HepG2 (cell line): Measurements from ENCODE around the gene KISS1. TPM values are rescaled to one million over a fixed set of nuclear protein-coding genes. Genes with fewer than 3 reads are reported as not detected.

Experiments
- ATAC-seq: fragments of 200-7000 bp; cut with Tn5 transposase; 3 replicates; pipeline ENCODE4 v1.9.1; 2020; ENCODE audit warnings: mild to moderate bottlenecking, moderate library complexity
- BruUV-seq: library from RNA; stranded (reverse); fragments of 400-500 nt; replicated peaks from 2 replicates; lab custom pipeline; 2021; lab: Mats Ljungman, UMichigan
- CTCF ChIA-PET: fragments of 300-600 bp; formaldehyde crosslinking; extraction: SDS; loops from one replicate; lab custom pipeline; 2021; ENCODE audit warnings: low total read pairs, inconsistent platforms, low intra/inter-chr PET ratio; lab: Yijun Ruan, JAX
- POLR2A ChIA-PET: fragments of 350-600 bp; sonication (Branson Sonifier 250); formaldehyde crosslinking; loops from one replicate; lab custom pipeline; 2020; ENCODE audit warnings: antibody characterized with exemption, inconsistent platforms; lab: Yijun Ruan, JAX
- DNase-seq: peaks from one replicate; pipeline ENCODE4 v3.0.0-alpha.2; 2015; ENCODE audit warnings: low spot score
- FAIRE-seq: peaks from 3 replicates; lab custom pipeline; 2011; peaks lifted over from hg19 to GRCh38; lab: Jason Lieb, UNC
- H2AFZ ChIP-seq: one replicate; pipeline ENCODE4 v1.6.1; 2011; ENCODE audit warnings: low read length, inconsistent platforms
- H3K27ac ChIP-seq: fragments of 300-600 bp; 3 replicates; pipeline ENCODE4 v1.8.0; 2011; ENCODE audit warnings: mixed run types, mild to moderate bottlenecking, mixed read lengths, low read length, inconsistent platforms; ENCODE audit not compliant: insufficient read depth; ENCODE audit errors: extremely low read length
- H3K27me3 ChIP-seq, 2 experiments: fragments of 200-600 bp in 1 of 2; 2 replicates in 1 of 2; 3 replicates in 1 of 2; pipeline versions ENCODE4 v1.6.0 to v1.8.0; 2011; ENCODE audit warnings: low read length in 2 of 2, mild to moderate bottlenecking in 2 of 2, moderate library complexity in 2 of 2, inconsistent platforms in 1 of 2; ENCODE audit not compliant: insufficient read depth in 2 of 2, control insufficient read depth in 1 of 2
- H3K36me3 ChIP-seq, 2 experiments: fragments of 200-600 bp in 1 of 2; replicated peaks in 1 of 2; 2 replicates in 1 of 2; 3 replicates in 1 of 2; pipeline versions ENCODE4 v1.5.1 to v1.8.0; 2011; ENCODE audit warnings: low read length in 2 of 2, inconsistent platforms in 1 of 2; ENCODE audit not compliant: insufficient read depth in 2 of 2, control insufficient read depth in 1 of 2
- H3K4me1 ChIP-seq: 2 replicates; pipeline ENCODE4 v1.5.1; 2012; ENCODE audit warnings: low read length, inconsistent platforms; ENCODE audit not compliant: insufficient read depth
- H3K4me2 ChIP-seq: 2 replicates; pipeline ENCODE4 v1.6.0; 2011; ENCODE audit warnings: low read depth, low read length, inconsistent platforms
- H3K4me3 ChIP-seq, 3 experiments: fragments of 200-600 bp in 1 of 3; sonication (generic), shearing (Covaris generic) in 1 of 3; replicated peaks in 1 of 3; 2 replicates each; pipeline ENCODE4 v1.5.1; 2011 to 2016; ENCODE audit warnings: low read length in 3 of 3, inconsistent platforms in 2 of 3, low read depth in 2 of 3, mild to moderate bottlenecking in 2 of 3, control low read depth in 1 of 3, mixed read lengths in 1 of 3; ENCODE audit not compliant: insufficient read depth in 1 of 3
- H3K79me2 ChIP-seq: one replicate; pipeline ENCODE4 v1.6.1; 2011; ENCODE audit warnings: low read length, inconsistent platforms; ENCODE audit not compliant: insufficient read depth
- H3K9ac ChIP-seq: 2 replicates; pipeline ENCODE4 v1.6.0; 2011; ENCODE audit warnings: mild to moderate bottlenecking, low read depth, low read length, inconsistent platforms; ENCODE audit not compliant: insufficient read depth
- H3K9me3 ChIP-seq: 2 replicates; pipeline ENCODE4 v1.5.1; 2012; ENCODE audit warnings: mild to moderate bottlenecking, low read length
- H4K20me1 ChIP-seq: 2 replicates; pipeline ENCODE4 v1.6.0; 2011; ENCODE audit warnings: inconsistent platforms, mild to moderate bottlenecking, low read length, moderate library complexity; ENCODE audit not compliant: insufficient read depth
- ATF7 ChIP-seq, 2 experiments: fragments of 450-650 bp in 1 of 2; sonication (generic) in 1 of 2; formaldehyde crosslinking in 1 of 2; IDR thresholded peaks; 2 replicates each; pipeline versions ENCODE4 v1.4.0 to v1.6.1; 2016 to 2020; ENCODE audit warnings: antibody characterized with exemption in 1 of 2, mild to moderate bottlenecking in 1 of 2, missing genetic modification reagents in 1 of 2
- DNMT1 ChIP-seq: sonication (generic); formaldehyde crosslinking; IDR thresholded peaks from 2 replicates; pipeline ENCODE4 v1.5.1; 2020; ENCODE audit warnings: mild to moderate bottlenecking, missing genetic modification reagents
- EP300 ChIP-seq, 3 experiments: sonication (generic) in 1 of 3; formaldehyde crosslinking in 1 of 3; IDR thresholded peaks; 2 replicates each; pipeline versions ENCODE4 v1.5.1 to v1.6.1; 2011 to 2020; ENCODE audit warnings: low read depth in 2 of 3, low read length in 2 of 3, borderline replicate concordance in 1 of 3, improper control_type of control experiment in 1 of 3, mild to moderate bottlenecking in 1 of 3, missing genetic modification reagents in 1 of 3, moderate library complexity in 1 of 3
- HMG20B ChIP-seq: conservative IDR thresholded peaks from 2 replicates; pipeline ENCODE4 v1.6.1; 2016; ENCODE audit warnings: missing genetic modification reagents, missing compliant biosample characterization
- IRF2 ChIP-seq: IDR thresholded peaks from 2 replicates; pipeline ENCODE4 v1.6.1; 2018; ENCODE audit warnings: missing genetic modification reagents, missing compliant biosample characterization
- ISL2 ChIP-seq: sonication (generic); formaldehyde crosslinking; IDR thresholded peaks from 2 replicates; pipeline ENCODE4 v1.5.0; 2020; ENCODE audit warnings: missing genetic modification reagents
- ZNF737 ChIP-seq: sonication (generic); formaldehyde crosslinking; IDR thresholded peaks from 2 replicates; pipeline ENCODE4 v1.5.0; 2020; ENCODE audit warnings: missing genetic modification reagents, mild to moderate bottlenecking, borderline replicate concordance
- ZSCAN9 ChIP-seq: IDR thresholded peaks from 2 replicates; pipeline ENCODE4 v1.6.1; 2016; ENCODE audit warnings: borderline replicate concordance
- WGBS: methylation state at CpG from one replicate; pipeline ENCODE4 v1.1.6; 2017; ENCODE audit warnings: low lambda C conversion rate; 5-methylcytosine and 5-hydroxymethylcytosine counted together
- in situ Hi-C: cut with HindIII; loops from 2 replicates; pipeline ENCODE4 v1.10.0; 2017; ENCODE audit warnings: low pct_unique_long_range_greater_than_20kb; ENCODE audit not compliant: extremely low pct_ligation_motif_present
- intact Hi-C: fragments of 100-400 bp; cut with micrococcal nuclease; formaldehyde crosslinking; loops from one replicate; pipeline ENCODE4 v1.10.0; 2022; ENCODE audit not compliant: unreplicated experiment
- polyA plus RNA-seq, 8 experiments: library from polyadenylated mRNA; depleted of rRNA in 3 of 8; stranded (reverse) in 7 of 8; unstranded in 1 of 8; fragments of >200 nt; fragmentation: Illumina TruSeq in 4 of 8; extraction: Trizol in 4 of 8; gene quantifications; 2 replicates each; pipeline versions ENCODE4 v1.2.1 to v1.2.3, GENCODE V29; 2011 to 2016; ENCODE audit warnings: low read depth in 4 of 8, missing spikeins in 1 of 8, mixed read lengths in 1 of 8; ENCODE audit not compliant: insufficient read depth in 1 of 8
- total RNA-seq, 5 experiments: library from RNA; depleted of rRNA; stranded (reverse); fragments of >200 nt; fragmentation: Illumina TruSeq; extraction: Trizol; gene quantifications; 2 replicates each; pipeline ENCODE4 v1.2.3, GENCODE V29; 2016; ENCODE audit warnings: low read depth in 1 of 5
- TF ChIP-seq, protein P1 (sequence below): IDR thresholded peaks from 2 replicates; pipeline ENCODE4 v1.6.1; 2016; ENCODE audit warnings: missing genetic modification reagents, missing compliant biosample characterization
- TF ChIP-seq, protein P2 (sequence below): sonication (generic); formaldehyde crosslinking; IDR thresholded peaks from 2 replicates; pipeline ENCODE4 v1.4.0; 2020; ENCODE audit warnings: missing genetic modification reagents
- TF ChIP-seq, protein P3 (sequence below): sonication (generic); formaldehyde crosslinking; IDR thresholded peaks from 2 replicates; pipeline ENCODE4 v1.4.0; 2020; ENCODE audit warnings: missing genetic modification reagents, low read depth, mild to moderate bottlenecking, borderline replicate concordance
- TF ChIP-seq, protein P4 (sequence below): sonication (generic); formaldehyde crosslinking; IDR thresholded peaks from 2 replicates; pipeline ENCODE4 v1.5.1; 2020; ENCODE audit warnings: missing genetic modification reagents, mild to moderate bottlenecking, borderline replicate concordance

KISS1 gene
- total and polyA plus RNA-seq, 2 of the 13 experiments (the other 11 are each of a cell fraction or from before 2014, with no cell fraction given) = 0.24 to 0.80 TPM

DNA sequence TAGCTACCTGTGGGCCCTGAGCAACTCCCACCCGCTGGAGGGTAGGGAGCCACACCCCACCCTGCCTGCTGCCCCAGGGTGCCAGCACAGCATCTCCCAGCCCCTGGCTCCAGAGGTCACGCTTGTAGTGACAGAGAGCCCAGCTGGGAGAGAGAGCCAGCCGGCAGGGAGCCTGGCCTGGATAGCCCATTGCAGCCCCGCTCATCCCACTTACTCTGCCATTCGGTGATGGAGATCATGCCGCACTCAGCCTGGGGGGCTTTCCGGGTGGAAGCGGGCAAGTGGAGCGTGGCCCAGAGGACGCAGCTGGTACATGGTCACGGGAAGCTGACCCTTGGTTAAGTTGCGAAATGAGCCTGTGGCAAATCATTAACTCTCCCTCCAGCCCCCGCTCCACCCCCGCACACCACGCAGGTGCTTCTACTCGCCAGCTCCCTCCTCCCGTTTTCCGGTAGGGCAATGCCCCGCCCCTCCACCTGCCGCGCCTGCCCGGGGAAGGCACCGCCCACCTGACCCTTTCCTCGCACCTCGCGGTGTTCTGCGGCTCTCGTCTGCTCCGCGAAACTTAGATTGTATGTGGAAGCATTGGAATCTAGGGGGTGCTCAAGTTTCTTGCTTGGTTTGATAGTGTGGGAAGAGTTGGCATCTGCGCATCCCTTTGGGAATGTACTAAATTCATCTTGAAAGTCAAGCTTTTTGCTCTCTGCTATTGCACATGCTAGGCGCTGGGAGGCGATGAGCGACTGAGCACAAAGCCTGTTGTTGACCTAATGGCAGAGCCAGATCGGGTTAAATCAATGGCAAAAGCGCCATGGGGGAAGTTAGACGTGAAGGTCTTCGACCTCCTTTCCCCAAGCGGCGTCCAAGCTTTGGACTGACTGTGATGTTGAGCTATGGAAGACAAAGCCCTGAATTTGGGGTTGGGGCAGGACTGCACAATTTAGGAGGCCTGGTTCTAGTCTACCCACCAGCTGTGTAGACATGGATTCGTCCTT is 17.7 kb upstream of the KISS1 start, which contains the start of gene GOLT1A:
Gene GOLT1A, minus strand, starts transcription at position 321 of the 995 bp plus-strand sequence. Its CDS starts 82 bp downstream, at position 239.
- peak within 1 kb of the TSS; percentile 61 for H3K9ac ChIP-seq
- H3K4me1 ChIP-seq = peaks cover 41% of the 10 kb centered on the region
- in situ Hi-C loops = loop anchor here (5.0 kb wide), 2 partner anchors 57 to 148 kb away; no protein-coding TSS in a partner anchor
- no peaks in the 10 kb centered on the region for H3K9me3 ChIP-seq
- ChIA-PET POLR2A (interaction anchor here (0.8 to 1.8 kb wide), 25 partner anchors 9 to 197 kb away, joined by 3 to 12 read pairs (median 3); partner anchors contain the start of genes ETNK2 and KISS1), CTCF (interaction anchor here (0.8 to 3.7 kb wide), 4 partner anchors 45 to 185 kb away, joined by 3 to 29 read pairs (median 6); no protein-coding TSS in a partner anchor)
- peak within 1 kb of the TSS; percentile 91 for H2AFZ ChIP-seq
- H3K79me2 ChIP-seq = peaks cover 13% of the 10 kb centered on the region
- H3K4me2 ChIP-seq = peak within 1 kb of the TSS; percentile 83
- peaks cover under 1% of the 10 kb centered on the region; the same call in 1 of the 2 replicates for H4K20me1 ChIP-seq
- ATAC-seq (peak; percentile 90), DNase-seq (peak; percentile 90), FAIRE-seq (peak; percentile 96)
- intact Hi-C loops = loop anchor here (1.0 to 5.0 kb wide), 5 partner anchors 40 to 352 kb away; partner anchors contain the start of gene SNRPE
- no TSS peak for BruUV-seq
- H3K27ac ChIP-seq = peak within 1 kb of the TSS; percentile 66
- H3K27me3 ChIP-seq = no peaks in the 10 kb centered on the region; a peak in 1 of 5 replicates
- WGBS = 3% methylated on average over 20 of the region's 41 CpGs
- no peaks in the 10 kb centered on the region for H3K36me3 ChIP-seq
- peak within 1 kb of the TSS; percentile 57 to 84 (median 67) for H3K4me3 ChIP-seq
- TF ChIP-seq IRF2 (CRISPR knock-in tag) (peak; percentile 89), ZNF737 (CRISPR knock-in tag) (no peak), HMG20B (CRISPR knock-in tag) (no peak; the same call in 1 of the 2 replicates), DNMT1 (CRISPR knock-in tag) (no peak; the same call in 1 of the 2 replicates), ZSCAN9 (CRISPR knock-in tag) (peak; percentile 55; the same call in 1 of the 2 replicates), EP300 (IDR thresholded peaks at IDR 0.05; ENCODE audit: low read depth in 2 of 2, low read length in 2 of 2) (peak; percentile 10 to 48; a peak in 1 of 4 replicates), EP300 (CRISPR knock-in tag; IDR thresholded peaks at IDR 0.05; ENCODE audit: borderline replicate concordance) (peak; percentile 27; the same call in 1 of the 2 replicates), ATF7 (IDR thresholded peaks at IDR 0.05) (no peak), ATF7 (CRISPR knock-in tag; IDR thresholded peaks at IDR 0.05) (peak; percentile 41; the same call in 1 of the 2 replicates), ISL2 (CRISPR knock-in tag) (peak; percentile 65; the same call in 1 of the 2 replicates)
- TF ChIP-seq, protein P1, sequence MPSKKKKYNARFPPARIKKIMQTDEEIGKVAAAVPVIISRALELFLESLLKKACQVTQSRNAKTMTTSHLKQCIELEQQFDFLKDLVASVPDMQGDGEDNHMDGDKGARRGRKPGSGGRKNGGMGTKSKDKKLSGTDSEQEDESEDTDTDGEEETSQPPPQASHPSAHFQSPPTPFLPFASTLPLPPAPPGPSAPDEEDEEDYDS (CRISPR knock-in tag) = peak; percentile 71
- TF ChIP-seq, protein P2, sequence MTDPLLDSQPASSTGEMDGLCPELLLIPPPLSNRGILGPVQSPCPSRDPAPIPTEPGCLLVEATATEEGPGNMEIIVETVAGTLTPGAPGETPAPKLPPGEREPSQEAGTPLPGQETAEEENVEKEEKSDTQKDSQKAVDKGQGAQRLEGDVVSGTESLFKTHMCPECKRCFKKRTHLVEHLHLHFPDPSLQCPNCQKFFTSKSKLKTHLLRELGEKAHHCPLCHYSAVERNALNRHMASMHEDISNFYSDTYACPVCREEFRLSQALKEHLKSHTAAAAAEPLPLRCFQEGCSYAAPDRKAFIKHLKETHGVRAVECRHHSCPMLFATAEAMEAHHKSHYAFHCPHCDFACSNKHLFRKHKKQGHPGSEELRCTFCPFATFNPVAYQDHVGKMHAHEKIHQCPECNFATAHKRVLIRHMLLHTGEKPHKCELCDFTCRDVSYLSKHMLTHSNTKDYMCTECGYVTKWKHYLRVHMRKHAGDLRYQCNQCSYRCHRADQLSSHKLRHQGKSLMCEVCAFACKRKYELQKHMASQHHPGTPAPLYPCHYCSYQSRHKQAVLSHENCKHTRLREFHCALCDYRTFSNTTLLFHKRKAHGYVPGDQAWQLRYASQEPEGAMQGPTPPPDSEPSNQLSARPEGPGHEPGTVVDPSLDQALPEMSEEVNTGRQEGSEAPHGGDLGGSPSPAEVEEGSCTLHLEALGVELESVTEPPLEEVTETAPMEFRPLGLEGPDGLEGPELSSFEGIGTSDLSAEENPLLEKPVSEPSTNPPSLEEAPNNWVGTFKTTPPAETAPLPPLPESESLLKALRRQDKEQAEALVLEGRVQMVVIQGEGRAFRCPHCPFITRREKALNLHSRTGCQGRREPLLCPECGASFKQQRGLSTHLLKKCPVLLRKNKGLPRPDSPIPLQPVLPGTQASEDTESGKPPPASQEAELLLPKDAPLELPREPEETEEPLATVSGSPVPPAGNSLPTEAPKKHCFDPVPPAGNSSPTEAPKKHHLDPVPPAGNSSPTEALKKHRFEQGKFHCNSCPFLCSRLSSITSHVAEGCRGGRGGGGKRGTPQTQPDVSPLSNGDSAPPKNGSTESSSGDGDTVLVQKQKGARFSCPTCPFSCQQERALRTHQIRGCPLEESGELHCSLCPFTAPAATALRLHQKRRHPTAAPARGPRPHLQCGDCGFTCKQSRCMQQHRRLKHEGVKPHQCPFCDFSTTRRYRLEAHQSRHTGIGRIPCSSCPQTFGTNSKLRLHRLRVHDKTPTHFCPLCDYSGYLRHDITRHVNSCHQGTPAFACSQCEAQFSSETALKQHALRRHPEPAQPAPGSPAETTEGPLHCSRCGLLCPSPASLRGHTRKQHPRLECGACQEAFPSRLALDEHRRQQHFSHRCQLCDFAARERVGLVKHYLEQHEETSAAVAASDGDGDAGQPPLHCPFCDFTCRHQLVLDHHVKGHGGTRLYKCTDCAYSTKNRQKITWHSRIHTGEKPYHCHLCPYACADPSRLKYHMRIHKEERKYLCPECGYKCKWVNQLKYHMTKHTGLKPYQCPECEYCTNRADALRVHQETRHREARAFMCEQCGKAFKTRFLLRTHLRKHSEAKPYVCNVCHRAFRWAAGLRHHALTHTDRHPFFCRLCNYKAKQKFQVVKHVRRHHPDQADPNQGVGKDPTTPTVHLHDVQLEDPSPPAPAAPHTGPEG (CRISPR knock-in tag) = peak; percentile 82
- TF ChIP-seq, protein P3, sequence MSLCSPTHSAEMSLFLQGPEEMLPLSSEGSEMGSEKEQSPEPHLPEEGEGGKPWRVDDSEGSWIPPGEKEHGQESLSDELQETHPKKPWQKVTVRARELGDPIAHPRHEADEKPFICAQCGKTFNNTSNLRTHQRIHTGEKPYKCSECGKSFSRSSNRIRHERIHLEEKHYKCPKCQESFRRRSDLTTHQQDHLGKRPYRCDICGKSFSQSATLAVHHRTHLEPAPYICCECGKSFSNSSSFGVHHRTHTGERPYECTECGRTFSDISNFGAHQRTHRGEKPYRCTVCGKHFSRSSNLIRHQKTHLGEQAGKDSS (CRISPR knock-in tag) = peak; percentile 21; the same call in 1 of the 2 replicates
- TF ChIP-seq, protein P4, sequence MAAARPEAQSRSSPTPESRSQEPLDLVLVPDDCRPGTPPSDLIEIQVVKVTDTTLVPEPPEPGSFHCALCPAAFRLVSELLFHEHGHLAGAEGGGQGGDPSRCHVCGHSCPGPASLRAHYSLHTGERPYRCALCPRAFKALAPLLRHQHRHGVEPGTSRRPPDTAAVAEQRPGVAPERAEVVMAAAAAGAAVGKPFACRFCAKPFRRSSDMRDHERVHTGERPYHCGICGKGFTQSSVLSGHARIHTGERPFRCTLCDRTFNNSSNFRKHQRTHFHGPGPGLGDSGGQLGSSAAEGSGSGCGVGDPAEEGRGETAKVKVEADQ (CRISPR knock-in tag) = no peak
